Stimulated activated memory B cell treated with anti-CD40 and anti-IgM and Interleukin-4, amounts not matched to agents 10 μg/mL and 1 μg/mL and 100 μg/mL, for 72 hours (primary cell): ENCODE results near the gene DNM1.
A peak's percentile ranks its signal among the peaks of the same experiment; 100 is the strongest.
"Not testable (repeated sequence)": the region's sequence is repeated elsewhere in the genome, so short reads cannot be mapped to it uniquely, and the experiment has no call there.

Experiments
- ATAC-seq: fragments of 150-1000 bp; cut with Tn5 transposase; 2 replicates; pipeline ENCODE4 v1.10.0; 2021
- H3K27ac Mint-ChIP-seq: one replicate; pipeline ENCODE4 v1.8.0; 2022; ENCODE audit warnings: mild to moderate bottlenecking, mixed read lengths
- H3K27me3 Mint-ChIP-seq: one replicate; pipeline ENCODE4 v1.8.0; 2022; ENCODE audit warnings: mixed read lengths
- H3K36me3 Mint-ChIP-seq: one replicate; pipeline ENCODE4 v1.8.0; 2022; ENCODE audit warnings: mixed read lengths
- H3K4me1 Mint-ChIP-seq: one replicate; pipeline ENCODE4 v1.8.0; 2022; ENCODE audit warnings: mixed read lengths
- H3K4me3 Mint-ChIP-seq: one replicate; pipeline ENCODE4 v1.8.0; 2022; ENCODE audit warnings: mild to moderate bottlenecking, moderate library complexity, mixed read lengths
- H3K9me3 Mint-ChIP-seq: one replicate; pipeline ENCODE4 v1.8.0; 2022; ENCODE audit warnings: mixed read lengths

DNM1 gene

GRCh38 chr9:128168731-128169308 lies 34.4 kb upstream of the DNM1 start:
- no peaks in the 10 kb centered on the region for H3K9me3 Mint-ChIP-seq
- no peak overlapping the region for H3K4me3 Mint-ChIP-seq
- peaks cover 50% of the 10 kb centered on the region for H3K36me3 Mint-ChIP-seq
- H3K27ac Mint-ChIP-seq = no peak overlapping the region
- no peaks in the 10 kb centered on the region for H3K27me3 Mint-ChIP-seq
- no peak for ATAC-seq
- H3K4me1 Mint-ChIP-seq = no peaks in the 10 kb centered on the region

GRCh38 chr9:128169492-128169891 lies 33.7 kb upstream of the DNM1 start:
- Mint-ChIP-seq H3K9me3 (no peaks in the 10 kb centered on the region), H3K4me1 (no peaks in the 10 kb centered on the region), H3K27me3 (no peaks in the 10 kb centered on the region), H3K27ac (no peak overlapping the region), H3K36me3 (peaks cover 44% of the 10 kb centered on the region), H3K4me3 (no peak overlapping the region)
- no peak for ATAC-seq

GRCh38 chr9:128169925-128170324 lies 33.3 kb upstream of the DNM1 start:
- H3K9me3 Mint-ChIP-seq = no peaks in the 10 kb centered on the region
- no peaks in the 10 kb centered on the region for H3K27me3 Mint-ChIP-seq
- peaks cover 43% of the 10 kb centered on the region for H3K36me3 Mint-ChIP-seq
- ATAC-seq = no peak
- H3K4me3 Mint-ChIP-seq = no peak overlapping the region
- H3K27ac Mint-ChIP-seq = no peak overlapping the region
- H3K4me1 Mint-ChIP-seq = no peaks in the 10 kb centered on the region

- Mint-ChIP-seq H3K9me3 (no peaks in the 10 kb centered on the region), H3K27ac (no peak overlapping the region), H3K4me3 (no peak overlapping the region), H3K36me3 (peaks cover 48% of the 10 kb centered on the region), H3K4me1 (no peaks in the 10 kb centered on the region), H3K27me3 (no peaks in the 10 kb centered on the region)
- no peak for ATAC-seq
Measured at GRCh38 chr9:128174062-128174461, 29.1 kb upstream of the DNM1 start.

- Mint-ChIP-seq H3K4me1 (no peaks in the 10 kb centered on the region), H3K27me3 (no peaks in the 10 kb centered on the region), H3K9me3 (no peaks in the 10 kb centered on the region), H3K4me3 (no peak overlapping the region), H3K27ac (no peak overlapping the region), H3K36me3 (peaks cover 48% of the 10 kb centered on the region)
- ATAC-seq = no peak
Measured at GRCh38 chr9:128175102-128175563, 28.0 kb upstream of the DNM1 start.

GRCh38 chr9:128175726-128176125 lies 27.5 kb upstream of the DNM1 start:
- no peak overlapping the region for H3K4me3 Mint-ChIP-seq
- peaks cover 51% of the 10 kb centered on the region for H3K36me3 Mint-ChIP-seq
- no peak overlapping the region for H3K27ac Mint-ChIP-seq
- no peak for ATAC-seq
- no peaks in the 10 kb centered on the region for H3K4me1 Mint-ChIP-seq
- no peaks in the 10 kb centered on the region for H3K9me3 Mint-ChIP-seq
- no peaks in the 10 kb centered on the region for H3K27me3 Mint-ChIP-seq

- ATAC-seq = no peak
- Mint-ChIP-seq H3K36me3 (peaks cover 64% of the 10 kb centered on the region), H3K27me3 (no peaks in the 10 kb centered on the region), H3K4me3 (no peak overlapping the region), H3K27ac (no peak overlapping the region), H3K4me1 (no peaks in the 10 kb centered on the region), H3K9me3 (no peaks in the 10 kb centered on the region)
Measured at GRCh38 chr9:128178806-128179431, 24.3 kb upstream of the DNM1 start.

- ATAC-seq = no peak
- Mint-ChIP-seq H3K4me1 (no peaks in the 10 kb centered on the region), H3K36me3 (peaks cover 61% of the 10 kb centered on the region), H3K27me3 (no peaks in the 10 kb centered on the region), H3K9me3 (no peaks in the 10 kb centered on the region), H3K27ac (no peak overlapping the region), H3K4me3 (no peak overlapping the region)
Measured at GRCh38 chr9:128180001-128180400, 23.2 kb upstream of the DNM1 start.

GRCh38 chr9:128180447-128180846 lies 22.7 kb upstream of the DNM1 start:
- Mint-ChIP-seq H3K27me3 (no peaks in the 10 kb centered on the region), H3K9me3 (no peaks in the 10 kb centered on the region), H3K4me1 (no peaks in the 10 kb centered on the region), H3K27ac (no peak overlapping the region), H3K36me3 (peaks cover 56% of the 10 kb centered on the region), H3K4me3 (no peak overlapping the region)
- ATAC-seq = no peak

- H3K9me3 Mint-ChIP-seq, H3K4me3 Mint-ChIP-seq, H3K4me1 Mint-ChIP-seq, ATAC-seq, H3K27ac Mint-ChIP-seq, H3K27me3 Mint-ChIP-seq: not testable (repeated sequence)
- H3K36me3 Mint-ChIP-seq = peaks cover 52% of the 10 kb centered on the region
Measured at GRCh38 chr9:128181480-128181879, 21.7 kb upstream of the DNM1 start.

GRCh38 chr9:128182893-128183588 lies 20.1 kb upstream of the DNM1 start:
- no peaks in the 10 kb centered on the region for H3K27me3 Mint-ChIP-seq
- no peaks in the 10 kb centered on the region for H3K9me3 Mint-ChIP-seq
- peaks cover 55% of the 10 kb centered on the region for H3K36me3 Mint-ChIP-seq
- H3K4me3 Mint-ChIP-seq = no peak overlapping the region
- H3K4me1 Mint-ChIP-seq = peaks cover 12% of the 10 kb centered on the region
- H3K27ac Mint-ChIP-seq = no peak overlapping the region
- no peak for ATAC-seq

- Mint-ChIP-seq H3K9me3 (no peaks in the 10 kb centered on the region), H3K27me3 (no peaks in the 10 kb centered on the region), H3K4me1 (peaks cover 30% of the 10 kb centered on the region), H3K36me3 (peaks cover 45% of the 10 kb centered on the region), H3K4me3 (no peak overlapping the region), H3K27ac (no peak overlapping the region)
- ATAC-seq = no peak
Measured at GRCh38 chr9:128185979-128186965, 16.9 kb upstream of the DNM1 start.

GRCh38 chr9:128187361-128187760 lies 15.8 kb upstream of the DNM1 start:
- H3K9me3 Mint-ChIP-seq = no peaks in the 10 kb centered on the region
- H3K36me3 Mint-ChIP-seq = peaks cover 38% of the 10 kb centered on the region
- H3K4me1 Mint-ChIP-seq = peaks cover 38% of the 10 kb centered on the region
- H3K27me3 Mint-ChIP-seq = no peaks in the 10 kb centered on the region
- no peak overlapping the region for H3K4me3 Mint-ChIP-seq
- H3K27ac Mint-ChIP-seq = no peak overlapping the region
- no peak for ATAC-seq

- H3K27ac Mint-ChIP-seq = no peak overlapping the region
- peaks cover 43% of the 10 kb centered on the region for H3K4me1 Mint-ChIP-seq
- no peaks in the 10 kb centered on the region for H3K27me3 Mint-ChIP-seq
- peaks cover 34% of the 10 kb centered on the region for H3K36me3 Mint-ChIP-seq
- no peaks in the 10 kb centered on the region for H3K9me3 Mint-ChIP-seq
- H3K4me3 Mint-ChIP-seq = no peak overlapping the region
- no peak for ATAC-seq
Measured at GRCh38 chr9:128188209-128188608, 15.0 kb upstream of the DNM1 start.

GRCh38 chr9:128190013-128190412 lies 13.2 kb upstream of the DNM1 start:
- Mint-ChIP-seq H3K9me3 (no peaks in the 10 kb centered on the region), H3K27ac (peak overlapping the region; percentile 94)

More at GRCh38 chr9:128190013-128190412, 13.2 kb upstream of the DNM1 start:
- H3K4me1 Mint-ChIP-seq = peaks cover 43% of the 10 kb centered on the region
- H3K36me3 Mint-ChIP-seq = peaks cover 34% of the 10 kb centered on the region
- peak overlapping the region; percentile 95 for H3K4me3 Mint-ChIP-seq
- no peak for ATAC-seq
- H3K27me3 Mint-ChIP-seq = no peaks in the 10 kb centered on the region
